ENCODE measurements around the gene FOXP4. TPM values are rescaled to one million over a fixed set of nuclear protein-coding genes. Genes with fewer than 3 reads are reported as not detected.

FOXP4 gene
- total and polyA plus RNA-seq, 2 of the 13 experiments (the other 11 are each of a cell fraction or from before 2014, with no cell fraction given), result 11.0 to 12.4 TPM

DNA sequence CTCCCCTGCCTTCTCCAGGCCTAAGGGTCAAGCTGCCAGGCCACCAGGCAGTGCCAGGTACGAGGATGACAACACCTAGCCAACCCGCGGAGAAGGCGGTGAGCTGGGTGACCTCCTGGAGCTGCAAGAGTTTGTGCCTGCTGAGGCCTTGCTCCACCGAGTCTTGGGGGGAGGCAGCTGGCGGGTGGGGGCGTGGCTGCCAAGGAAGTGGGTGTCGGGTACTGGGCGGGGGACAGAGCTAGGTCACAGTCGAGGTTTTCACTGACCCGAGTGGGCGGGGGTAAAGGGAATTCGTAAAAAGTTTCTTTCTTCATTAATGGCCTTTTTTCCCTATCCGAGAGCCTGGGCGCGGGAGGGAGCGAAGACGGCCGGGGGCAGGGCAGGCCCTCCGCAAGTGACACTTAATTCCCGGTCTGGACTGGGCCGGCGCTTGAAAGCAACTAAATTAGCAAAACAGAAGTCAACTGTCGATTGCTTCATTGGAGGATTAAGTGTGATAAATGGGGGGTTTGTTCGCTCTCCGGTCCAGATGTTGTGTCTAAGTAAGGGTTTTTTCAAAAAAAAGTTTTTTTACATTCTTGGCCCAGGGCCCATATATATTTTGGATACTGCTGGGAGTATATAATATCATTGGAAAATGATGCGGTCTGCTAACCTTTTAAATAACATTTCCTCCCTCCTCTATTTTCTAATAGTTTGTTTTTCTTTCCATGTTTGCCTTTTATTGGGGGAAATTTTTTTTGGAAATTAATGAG is 43.1 kb upstream of the FOXP4 start (continued):
- TF ChIP-seq, protein P1, sequence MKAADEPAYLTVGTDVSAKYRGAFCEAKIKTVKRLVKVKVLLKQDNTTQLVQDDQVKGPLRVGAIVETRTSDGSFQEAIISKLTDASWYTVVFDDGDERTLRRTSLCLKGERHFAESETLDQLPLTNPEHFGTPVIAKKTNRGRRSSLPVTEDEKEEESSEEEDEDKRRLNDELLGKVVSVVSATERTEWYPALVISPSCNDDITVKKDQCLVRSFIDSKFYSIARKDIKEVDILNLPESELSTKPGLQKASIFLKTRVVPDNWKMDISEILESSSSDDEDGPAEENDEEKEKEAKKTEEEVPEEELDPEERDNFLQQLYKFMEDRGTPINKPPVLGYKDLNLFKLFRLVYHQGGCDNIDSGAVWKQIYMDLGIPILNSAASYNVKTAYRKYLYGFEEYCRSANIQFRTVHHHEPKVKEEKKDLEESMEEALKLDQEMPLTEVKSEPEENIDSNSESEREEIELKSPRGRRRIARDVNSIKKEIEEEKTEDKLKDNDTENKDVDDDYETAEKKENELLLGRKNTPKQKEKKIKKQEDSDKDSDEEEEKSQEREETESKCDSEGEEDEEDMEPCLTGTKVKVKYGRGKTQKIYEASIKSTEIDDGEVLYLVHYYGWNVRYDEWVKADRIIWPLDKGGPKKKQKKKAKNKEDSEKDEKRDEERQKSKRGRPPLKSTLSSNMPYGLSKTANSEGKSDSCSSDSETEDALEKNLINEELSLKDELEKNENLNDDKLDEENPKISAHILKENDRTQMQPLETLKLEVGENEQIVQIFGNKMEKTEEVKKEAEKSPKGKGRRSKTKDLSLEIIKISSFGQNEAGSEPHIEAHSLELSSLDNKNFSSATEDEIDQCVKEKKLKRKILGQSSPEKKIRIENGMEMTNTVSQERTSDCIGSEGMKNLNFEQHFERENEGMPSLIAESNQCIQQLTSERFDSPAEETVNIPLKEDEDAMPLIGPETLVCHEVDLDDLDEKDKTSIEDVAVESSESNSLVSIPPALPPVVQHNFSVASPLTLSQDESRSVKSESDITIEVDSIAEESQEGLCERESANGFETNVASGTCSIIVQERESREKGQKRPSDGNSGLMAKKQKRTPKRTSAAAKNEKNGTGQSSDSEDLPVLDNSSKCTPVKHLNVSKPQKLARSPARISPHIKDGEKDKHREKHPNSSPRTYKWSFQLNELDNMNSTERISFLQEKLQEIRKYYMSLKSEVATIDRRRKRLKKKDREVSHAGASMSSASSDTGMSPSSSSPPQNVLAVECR (CRISPR knock-in tag; IDR thresholded peaks at IDR 0.05; ENCODE audit: borderline replicate concordance), result peak; percentile 39
- TF ChIP-seq PAF1 (CRISPR knock-in tag; IDR thresholded peaks at IDR 0.05) (no peak), ZNF530 (CRISPR knock-in tag; IDR thresholded peaks at IDR 0.05; ENCODE audit: low read depth) (no peak), EP300 (IDR thresholded peaks at IDR 0.05; ENCODE audit: low read depth in 2 of 2, low read length in 2 of 2) (no peak), EP300 (CRISPR knock-in tag; IDR thresholded peaks at IDR 0.05; ENCODE audit: borderline replicate concordance) (no peak), ZNF570 (CRISPR knock-in tag; IDR thresholded peaks at IDR 0.05; ENCODE audit: borderline replicate concordance) (no peak), ZNF547 (CRISPR knock-in tag; IDR thresholded peaks at IDR 0.05) (no peak), SOX13 (IDR thresholded peaks at IDR 0.05) (no peak), SOX13 (CRISPR knock-in tag; conservative IDR thresholded peaks at IDR 0.05 in 1 of 2, IDR thresholded peaks at IDR 0.05 in 1 of 2) (no peak), TBX2 (CRISPR knock-in tag; IDR thresholded peaks at IDR 0.05; ENCODE audit: borderline replicate concordance) (no peak), ZNF780A (CRISPR knock-in tag; IDR thresholded peaks at IDR 0.05) (no peak), ZNF891 (CRISPR knock-in tag; IDR thresholded peaks at IDR 0.05) (no peak), TBL1XR1 (IDR thresholded peaks at IDR 0.05; ENCODE audit: borderline replicate concordance, low read length, partially characterized antibody) (no peak), GABPA (IDR thresholded peaks at IDR 0.05; ENCODE audit: low read depth, low read length) (no peak; the same call in 1 of the 2 replicates), GABPA (CRISPR knock-in tag; IDR thresholded peaks at IDR 0.05; ENCODE audit: low read depth) (no peak; the same call in 1 of the 2 replicates)
- TF ChIP-seq, protein P2, sequence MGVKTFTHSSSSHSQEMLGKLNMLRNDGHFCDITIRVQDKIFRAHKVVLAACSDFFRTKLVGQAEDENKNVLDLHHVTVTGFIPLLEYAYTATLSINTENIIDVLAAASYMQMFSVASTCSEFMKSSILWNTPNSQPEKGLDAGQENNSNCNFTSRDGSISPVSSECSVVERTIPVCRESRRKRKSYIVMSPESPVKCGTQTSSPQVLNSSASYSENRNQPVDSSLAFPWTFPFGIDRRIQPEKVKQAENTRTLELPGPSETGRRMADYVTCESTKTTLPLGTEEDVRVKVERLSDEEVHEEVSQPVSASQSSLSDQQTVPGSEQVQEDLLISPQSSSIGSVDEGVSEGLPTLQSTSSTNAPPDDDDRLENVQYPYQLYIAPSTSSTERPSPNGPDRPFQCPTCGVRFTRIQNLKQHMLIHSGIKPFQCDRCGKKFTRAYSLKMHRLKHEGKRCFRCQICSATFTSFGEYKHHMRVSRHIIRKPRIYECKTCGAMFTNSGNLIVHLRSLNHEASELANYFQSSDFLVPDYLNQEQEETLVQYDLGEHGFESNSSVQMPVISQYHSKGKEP (CRISPR knock-in tag; IDR thresholded peaks at IDR 0.05), result no peak
- TF ChIP-seq, protein P3, sequence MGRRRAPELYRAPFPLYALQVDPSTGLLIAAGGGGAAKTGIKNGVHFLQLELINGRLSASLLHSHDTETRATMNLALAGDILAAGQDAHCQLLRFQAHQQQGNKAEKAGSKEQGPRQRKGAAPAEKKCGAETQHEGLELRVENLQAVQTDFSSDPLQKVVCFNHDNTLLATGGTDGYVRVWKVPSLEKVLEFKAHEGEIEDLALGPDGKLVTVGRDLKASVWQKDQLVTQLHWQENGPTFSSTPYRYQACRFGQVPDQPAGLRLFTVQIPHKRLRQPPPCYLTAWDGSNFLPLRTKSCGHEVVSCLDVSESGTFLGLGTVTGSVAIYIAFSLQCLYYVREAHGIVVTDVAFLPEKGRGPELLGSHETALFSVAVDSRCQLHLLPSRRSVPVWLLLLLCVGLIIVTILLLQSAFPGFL (CRISPR knock-in tag; IDR thresholded peaks at IDR 0.05), result no peak
- TF ChIP-seq, protein P4, sequence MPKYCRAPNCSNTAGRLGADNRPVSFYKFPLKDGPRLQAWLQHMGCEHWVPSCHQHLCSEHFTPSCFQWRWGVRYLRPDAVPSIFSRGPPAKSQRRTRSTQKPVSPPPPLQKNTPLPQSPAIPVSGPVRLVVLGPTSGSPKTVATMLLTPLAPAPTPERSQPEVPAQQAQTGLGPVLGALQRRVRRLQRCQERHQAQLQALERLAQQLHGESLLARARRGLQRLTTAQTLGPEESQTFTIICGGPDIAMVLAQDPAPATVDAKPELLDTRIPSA (CRISPR knock-in tag; IDR thresholded peaks at IDR 0.05; ENCODE audit: borderline replicate concordance), result no peak
- TF ChIP-seq, protein P5, sequence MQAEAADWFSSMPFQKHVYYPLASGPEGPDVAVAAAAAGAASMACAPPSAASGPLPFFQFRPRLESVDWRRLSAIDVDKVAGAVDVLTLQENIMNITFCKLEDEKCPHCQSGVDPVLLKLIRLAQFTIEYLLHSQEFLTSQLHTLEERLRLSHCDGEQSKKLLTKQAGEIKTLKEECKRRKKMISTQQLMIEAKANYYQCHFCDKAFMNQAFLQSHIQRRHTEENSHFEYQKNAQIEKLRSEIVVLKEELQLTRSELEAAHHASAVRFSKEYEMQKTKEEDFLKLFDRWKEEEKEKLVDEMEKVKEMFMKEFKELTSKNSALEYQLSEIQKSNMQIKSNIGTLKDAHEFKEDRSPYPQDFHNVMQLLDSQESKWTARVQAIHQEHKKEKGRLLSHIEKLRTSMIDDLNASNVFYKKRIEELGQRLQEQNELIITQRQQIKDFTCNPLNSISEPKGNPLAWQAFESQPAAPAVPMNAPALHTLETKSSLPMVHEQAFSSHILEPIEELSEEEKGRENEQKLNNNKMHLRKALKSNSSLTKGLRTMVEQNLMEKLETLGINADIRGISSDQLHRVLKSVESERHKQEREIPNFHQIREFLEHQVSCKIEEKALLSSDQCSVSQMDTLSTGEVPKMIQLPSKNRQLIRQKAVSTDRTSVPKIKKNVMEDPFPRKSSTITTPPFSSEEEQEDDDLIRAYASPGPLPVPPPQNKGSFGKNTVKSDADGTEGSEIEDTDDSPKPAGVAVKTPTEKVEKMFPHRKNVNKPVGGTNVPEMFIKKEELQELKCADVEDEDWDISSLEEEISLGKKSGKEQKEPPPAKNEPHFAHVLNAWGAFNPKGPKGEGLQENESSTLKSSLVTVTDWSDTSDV (CRISPR knock-in tag; IDR thresholded peaks at IDR 0.05), result no peak

Data from HepG2 (cell line).